Mucosa of gallbladder (tissue), 1 donor: ENCODE data around the gene ZNF850. TPM values are rescaled to one million over a fixed set of nuclear protein-coding genes. Genes with fewer than 3 reads are reported as not detected.
"Not testable (repeated sequence)": the region's sequence is repeated elsewhere in the genome, so short reads cannot be mapped to it uniquely, and the experiment has no call there.

Experiments
- DNase-seq: peaks from one replicate; pipeline ENCODE4 v3.0.0-alpha.2; 2020; ENCODE audit warnings: low spot score
- total RNA-seq: library from RNA; stranded (reverse); gene quantifications from one replicate; pipeline ENCODE4 v1.2.1, GENCODE V29; 2021
- donor health status: DM: no; HTN: no; CAD: no.

ZNF850 gene
- 4.1 TPM for total RNA-seq

- DNase-seq, result peak; percentile 97
Measured at GRCh38 chr19:36772311-36773222, at the start of gene ZNF850. ZNF850 (minus strand) TSS chr19:36772807; CDS start chr19:36762606, 10,201 bp downstream.

DNA sequence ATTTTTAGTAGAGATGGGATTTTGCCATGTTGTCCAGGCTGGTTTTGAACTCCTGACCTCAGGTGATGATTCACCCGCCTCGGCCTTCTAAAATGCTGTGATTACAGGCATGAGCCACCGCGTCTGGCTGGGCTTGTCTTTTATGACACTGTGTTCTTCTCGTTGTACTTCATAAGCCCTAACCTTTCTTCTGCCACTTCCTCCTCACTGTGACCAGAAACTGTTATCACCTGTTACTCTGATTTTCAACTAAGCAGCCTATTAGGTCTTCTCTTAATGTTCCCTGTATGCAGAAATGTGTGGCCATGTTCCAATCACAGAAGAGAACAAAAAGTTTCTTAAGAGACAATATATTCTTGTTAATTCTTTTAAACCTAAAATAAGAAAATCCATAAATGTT, 49.2 kb upstream of the ZNF850 start:
- DNase-seq, result no peak

- no peak for DNase-seq
Measured at GRCh38 chr19:36819130-36819630, 46.6 kb upstream of the ZNF850 start.

GRCh38 chr19:36807029-36807428, 34.4 kb upstream of the ZNF850 start:
- no peak for DNase-seq

DNA sequence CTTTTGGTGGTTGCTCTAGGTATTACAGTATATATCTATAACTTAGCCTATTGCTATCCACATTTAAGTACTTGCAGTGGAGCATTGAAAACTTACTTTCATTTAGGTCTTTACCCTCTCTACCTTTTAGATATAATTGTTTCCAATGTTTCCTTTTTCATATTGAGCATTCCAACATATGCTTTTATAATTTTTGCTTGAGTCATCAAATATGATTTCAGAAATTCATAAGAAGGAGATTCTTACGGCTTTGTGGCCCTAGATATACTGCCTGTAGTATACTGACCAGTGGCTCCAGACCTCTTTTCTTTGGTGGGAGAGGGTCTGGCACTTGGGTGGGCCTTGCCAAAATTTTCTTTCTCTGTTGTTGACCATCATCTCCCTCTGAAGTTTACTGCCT, 32.8 kb upstream of the ZNF850 start:
- no peak for DNase-seq

GRCh38 chr19:36797786-36798108, 25.1 kb upstream of the ZNF850 start:
- DNase-seq, result no peak

- DNase-seq, result no peak
Measured at GRCh38 chr19:36796714-36796992, 24.0 kb upstream of the ZNF850 start.

DNA sequence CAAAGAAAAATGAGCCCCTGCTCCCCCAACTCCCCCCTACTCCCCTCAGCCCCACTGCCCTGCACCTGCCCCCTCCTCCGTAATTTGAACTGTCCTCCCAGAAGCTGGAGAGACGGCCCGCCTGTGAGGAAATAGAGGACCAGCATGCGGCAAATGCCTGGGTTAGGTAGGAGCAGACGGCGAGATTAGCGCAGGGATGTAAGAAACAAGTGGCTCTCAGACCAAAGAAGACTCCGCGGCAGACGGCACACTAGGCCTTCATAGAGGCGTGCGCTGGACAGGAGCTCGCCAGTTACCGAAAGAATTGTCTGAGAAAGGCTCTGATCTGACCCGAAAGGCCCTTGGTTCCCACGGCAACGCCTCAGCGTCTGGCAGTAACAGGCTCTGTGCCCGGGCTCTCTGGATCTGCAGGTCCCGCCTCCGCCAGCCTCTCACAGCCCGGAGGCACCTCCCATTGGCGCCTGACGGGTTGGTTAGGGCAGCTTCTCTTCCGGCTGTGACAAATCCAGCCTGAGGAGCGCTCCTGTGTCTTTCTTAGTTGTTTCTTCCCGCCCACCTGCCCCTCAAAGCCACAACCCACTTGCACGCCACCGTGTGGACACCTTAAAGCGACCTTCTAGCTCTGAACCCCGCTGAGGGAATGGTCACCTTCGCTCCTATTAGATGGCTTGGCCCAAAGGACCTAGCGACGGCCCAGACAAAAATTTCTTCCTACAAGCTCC, 19.0 kb upstream of the ZNF850 start:
- DNase-seq, result not testable (repeated sequence)

DNA sequence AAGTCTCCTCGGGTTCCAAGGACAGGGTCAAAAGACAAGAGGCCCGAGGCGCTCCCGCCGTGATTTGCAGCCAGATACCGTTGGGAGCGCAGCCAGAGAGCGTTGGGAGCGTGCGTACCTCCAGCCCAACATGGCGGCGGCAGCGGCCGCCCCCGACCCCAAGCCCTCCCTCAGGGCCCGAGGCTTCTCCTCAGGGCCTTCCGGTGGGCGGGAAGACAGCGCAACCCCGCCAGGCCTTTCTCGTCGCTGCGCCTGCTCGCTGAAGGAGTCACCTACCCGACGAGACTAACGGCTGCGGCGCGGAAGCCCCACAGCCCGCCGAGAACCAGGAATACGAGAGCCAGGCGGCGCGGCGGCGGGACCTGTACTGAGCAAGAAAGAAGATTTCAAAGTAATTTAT, 3.2 kb upstream of the ZNF850 start:
- DNase-seq, result no peak

DNA sequence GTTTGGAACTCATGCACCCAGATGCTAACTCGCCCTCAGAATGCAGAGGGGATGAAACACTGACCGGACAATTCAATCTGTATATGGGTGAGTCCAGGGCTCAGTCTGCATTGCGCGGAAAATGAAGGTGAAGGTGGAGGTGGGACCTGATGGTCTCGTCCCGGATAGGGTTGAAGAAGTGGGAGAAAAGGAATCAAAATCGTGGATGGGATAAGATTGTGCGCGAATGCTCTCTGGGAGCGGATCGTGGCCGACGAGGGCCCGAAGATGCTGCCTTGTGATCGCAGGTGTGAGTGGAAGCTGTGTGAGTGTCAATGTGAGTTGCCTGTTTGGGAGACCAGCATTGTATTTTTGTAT, 594 bp upstream of the ZNF850 start:
- DNase-seq, result no peak

DNA sequence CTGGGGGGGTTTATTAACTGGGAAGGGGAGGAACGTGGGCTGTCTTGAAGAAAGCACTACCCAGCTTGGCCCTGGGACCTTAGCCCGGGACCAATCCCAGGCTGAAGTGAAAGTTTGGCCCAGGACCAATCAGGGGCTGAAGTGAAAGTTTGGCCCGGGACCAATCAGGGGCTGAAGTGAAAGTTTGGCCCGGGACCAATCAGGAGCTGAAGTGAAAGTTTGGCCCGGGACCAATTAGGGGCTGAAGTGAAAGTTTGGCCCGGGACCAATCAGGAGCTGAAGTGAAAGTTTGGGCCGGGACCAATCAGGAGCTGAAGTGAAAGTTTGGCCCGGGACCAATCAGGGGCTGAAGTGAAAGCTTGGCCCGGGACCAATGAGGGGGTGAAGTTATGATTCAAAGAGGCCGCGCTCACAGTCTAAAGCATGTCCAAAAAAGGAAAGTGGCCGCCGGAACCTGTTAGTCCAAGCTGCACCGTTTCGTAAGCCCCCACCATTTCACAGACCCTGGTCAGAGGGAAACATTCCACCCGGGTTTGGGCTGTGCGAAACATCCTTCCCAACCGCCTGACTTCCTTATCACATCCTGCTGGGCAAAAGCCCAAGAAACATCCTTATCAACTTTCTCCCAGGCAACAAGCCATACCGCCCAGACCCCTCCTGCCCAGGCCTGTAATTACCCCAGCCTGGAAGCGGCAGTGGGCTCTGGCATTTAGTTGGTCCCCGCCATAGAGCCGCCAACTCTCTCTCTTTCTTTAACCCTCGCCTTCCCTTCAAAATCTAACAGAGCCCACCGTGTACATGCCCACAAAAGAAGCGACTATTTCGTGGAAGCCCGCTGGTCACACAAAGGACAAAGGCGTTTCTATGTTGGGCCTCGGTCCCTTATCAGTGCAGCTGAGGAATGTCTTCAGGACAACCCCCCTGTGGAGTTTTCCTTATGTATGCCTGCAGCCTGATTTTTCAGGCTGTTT, 1.1 kb downstream of the ZNF850 start:
- DNase-seq, result peak; percentile 70

DNA sequence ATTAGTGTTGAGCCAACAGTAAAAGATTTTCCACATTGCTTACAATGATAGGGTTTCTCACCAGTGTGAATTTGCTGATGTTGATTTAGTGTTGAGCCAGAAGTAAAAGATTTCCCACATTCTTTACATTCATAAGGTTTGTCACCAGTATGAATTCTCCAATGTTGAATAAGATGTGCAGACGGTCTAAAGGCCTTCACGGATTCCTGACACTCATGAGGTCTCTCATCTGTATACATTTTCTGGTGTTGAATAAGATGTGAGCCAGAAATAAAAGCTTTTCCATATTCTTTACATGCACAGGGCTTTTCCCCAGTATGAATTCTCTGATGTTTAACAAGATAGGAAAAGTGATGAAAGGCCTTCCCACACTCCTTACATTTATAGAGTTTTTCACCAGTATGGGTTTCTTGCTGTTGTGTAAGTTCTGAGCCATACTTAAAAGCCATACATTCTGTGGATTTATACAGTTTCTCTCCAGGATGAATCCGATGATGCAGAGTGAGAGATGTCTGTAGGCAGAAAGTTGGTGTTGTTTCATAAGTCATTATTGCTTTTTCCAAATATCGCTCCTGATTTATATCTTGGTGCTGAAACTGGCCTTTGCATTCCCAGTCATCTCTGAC, 22.4 kb downstream of the ZNF850 start:
- DNase-seq, result no peak

GRCh38 chr19:36749613-36750012, 23.0 kb downstream of the ZNF850 start:
- DNase-seq, result not testable (repeated sequence)

DNA sequence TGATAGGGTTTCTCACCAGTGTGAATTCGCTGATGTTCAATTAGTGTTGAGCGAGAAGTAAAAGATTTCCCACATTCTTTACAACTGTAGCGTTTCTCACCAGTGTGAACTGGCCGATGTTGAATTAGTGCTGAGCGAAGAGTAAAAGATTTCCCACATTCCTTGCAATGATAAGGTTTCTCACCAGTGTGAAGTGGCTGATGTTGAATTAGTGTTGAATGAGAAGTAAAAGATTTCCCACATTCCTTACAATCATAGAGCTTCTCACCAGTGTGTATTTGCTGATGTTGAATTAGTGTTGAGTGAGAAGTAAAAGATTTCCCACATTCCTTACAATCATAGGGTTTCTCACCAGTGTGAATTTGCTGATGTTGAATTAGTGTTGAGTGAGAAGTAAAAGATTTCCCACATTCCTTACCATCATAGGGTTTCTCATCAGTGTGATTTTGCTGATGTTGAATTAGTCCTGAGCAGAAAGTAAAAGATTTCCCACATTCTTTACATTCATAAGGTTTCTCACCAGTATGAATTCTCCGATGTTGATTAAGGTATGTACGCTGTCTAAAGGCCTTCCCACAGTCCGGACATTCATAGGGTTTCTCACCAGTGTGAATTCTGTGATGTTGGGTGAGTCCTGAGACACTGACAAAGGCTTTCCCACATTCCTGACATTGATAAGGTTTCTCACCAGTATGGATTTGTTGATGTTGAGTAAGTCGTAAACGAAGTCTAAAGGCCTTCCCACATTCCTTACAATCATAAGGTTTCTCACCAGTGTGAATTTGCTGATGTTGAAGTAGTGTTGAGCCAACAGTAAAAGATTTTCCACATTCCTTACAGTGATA, 24.0 kb downstream of the ZNF850 start:
- no peak for DNase-seq

GRCh38 chr19:36747750-36748149, 24.9 kb downstream of the ZNF850 start:
- no peak for DNase-seq

DNA sequence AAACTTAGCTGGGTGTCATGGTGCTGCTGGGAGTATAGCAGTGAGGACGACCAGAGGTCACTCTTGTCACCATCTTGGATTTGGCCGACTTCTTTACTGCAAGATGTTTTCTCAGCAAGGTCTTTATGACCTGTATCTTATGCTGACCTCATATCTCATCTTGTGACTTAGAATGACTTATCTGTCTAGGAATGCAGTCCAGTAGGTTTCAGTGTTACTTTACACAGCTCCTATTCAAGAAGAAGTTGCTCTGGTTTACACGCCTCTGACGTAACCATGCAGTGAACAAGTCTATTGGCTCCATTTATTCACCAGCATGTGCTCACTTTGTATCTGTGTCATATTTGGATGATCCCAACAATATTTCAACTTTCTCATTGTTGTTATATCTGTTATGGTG, 26.7 kb downstream of the ZNF850 start:
- no peak for DNase-seq

GRCh38 chr19:36736166-36736565, 36.4 kb downstream of the ZNF850 start:
- DNase-seq, result not testable (repeated sequence)

GRCh38 chr19:36719687-36720556, 52.7 kb downstream of the ZNF850 start:
- no peak for DNase-seq

DNA sequence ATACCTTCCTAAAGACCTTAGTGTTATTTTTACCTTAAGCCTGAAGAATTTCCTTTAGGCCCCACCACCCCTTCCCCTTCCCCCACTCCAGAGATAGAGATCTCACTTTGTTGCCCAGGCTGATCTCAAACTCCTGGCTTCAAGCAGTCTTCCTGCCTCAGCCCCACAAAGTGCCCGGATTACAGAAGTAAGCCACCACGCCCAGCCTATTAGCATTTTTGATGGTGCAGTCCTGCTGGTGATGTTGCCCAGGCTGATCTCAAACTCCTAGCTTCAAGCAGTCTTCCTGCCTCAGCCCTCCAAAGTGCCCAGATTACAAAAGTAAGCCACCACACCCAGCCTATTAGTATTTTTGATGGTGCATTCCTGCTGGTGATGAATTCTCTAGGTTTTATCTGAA, 63.2 kb downstream of the ZNF850 start:
- DNase-seq, result no peak

GRCh38 chr19:36707134-36707533, 65.5 kb downstream of the ZNF850 start:
- no peak for DNase-seq
